Type B pancreatic cell (in vitro differentiated cells): Measurements from ENCODE around the gene RPS13. TPM values are rescaled to one million over a fixed set of nuclear protein-coding genes. Genes with fewer than 3 reads are reported as not detected.
"Not testable (repeated sequence)": the region's sequence is repeated elsewhere in the genome, so short reads cannot be mapped to it uniquely, and the experiment has no call there.

Experiments used
- DNase-seq: peaks from one replicate; pipeline ENCODE4 v3.0.0; 2021; ENCODE audit warnings: mixed read lengths; ENCODE audit not compliant: unreplicated experiment; ENCODE audit errors: extremely low spot score
- H3K27ac Mint-ChIP-seq: 2 replicates; pipeline ENCODE4 v1.8.0; 2021; ENCODE audit warnings: mild to moderate bottlenecking, mixed read lengths
- H3K27me3 Mint-ChIP-seq: 2 replicates; pipeline ENCODE4 v1.8.0; 2021; ENCODE audit warnings: mixed read lengths
- H3K36me3 Mint-ChIP-seq: 2 replicates; pipeline ENCODE4 v1.8.0; 2021; ENCODE audit warnings: mixed read lengths
- H3K4me1 Mint-ChIP-seq: one replicate; pipeline ENCODE4 v1.8.0; 2021; ENCODE audit warnings: mixed read lengths; ENCODE audit not compliant: unreplicated experiment
- H3K4me3 Mint-ChIP-seq: 2 replicates; pipeline ENCODE4 v1.8.0; 2021; ENCODE audit warnings: mild to moderate bottlenecking, mixed read lengths
- H3K9me3 Mint-ChIP-seq: 2 replicates; pipeline ENCODE4 v1.8.0; 2021; ENCODE audit warnings: mixed read lengths
- CTCF ChIP-seq: fragments of 200-600 bp; sonication (generic); conservative IDR thresholded peaks from 2 replicates; pipeline ENCODE4 v1.5.0; 2021; ENCODE audit warnings: antibody characterized with exemption, mild to moderate bottlenecking
- total RNA-seq: library from RNA; stranded (reverse); gene quantifications from 2 replicates; pipeline ENCODE4 v1.2.1, GENCODE V29; 2021; ENCODE audit warnings: low replicate concordance

RPS13 gene
- total RNA-seq, 1 donor from 2014 or later: 1,333 TPM

GRCh38 chr11:17046690-17047089, 30.8 kb downstream of the RPS13 start:
- DNase-seq: no peak

DNA sequence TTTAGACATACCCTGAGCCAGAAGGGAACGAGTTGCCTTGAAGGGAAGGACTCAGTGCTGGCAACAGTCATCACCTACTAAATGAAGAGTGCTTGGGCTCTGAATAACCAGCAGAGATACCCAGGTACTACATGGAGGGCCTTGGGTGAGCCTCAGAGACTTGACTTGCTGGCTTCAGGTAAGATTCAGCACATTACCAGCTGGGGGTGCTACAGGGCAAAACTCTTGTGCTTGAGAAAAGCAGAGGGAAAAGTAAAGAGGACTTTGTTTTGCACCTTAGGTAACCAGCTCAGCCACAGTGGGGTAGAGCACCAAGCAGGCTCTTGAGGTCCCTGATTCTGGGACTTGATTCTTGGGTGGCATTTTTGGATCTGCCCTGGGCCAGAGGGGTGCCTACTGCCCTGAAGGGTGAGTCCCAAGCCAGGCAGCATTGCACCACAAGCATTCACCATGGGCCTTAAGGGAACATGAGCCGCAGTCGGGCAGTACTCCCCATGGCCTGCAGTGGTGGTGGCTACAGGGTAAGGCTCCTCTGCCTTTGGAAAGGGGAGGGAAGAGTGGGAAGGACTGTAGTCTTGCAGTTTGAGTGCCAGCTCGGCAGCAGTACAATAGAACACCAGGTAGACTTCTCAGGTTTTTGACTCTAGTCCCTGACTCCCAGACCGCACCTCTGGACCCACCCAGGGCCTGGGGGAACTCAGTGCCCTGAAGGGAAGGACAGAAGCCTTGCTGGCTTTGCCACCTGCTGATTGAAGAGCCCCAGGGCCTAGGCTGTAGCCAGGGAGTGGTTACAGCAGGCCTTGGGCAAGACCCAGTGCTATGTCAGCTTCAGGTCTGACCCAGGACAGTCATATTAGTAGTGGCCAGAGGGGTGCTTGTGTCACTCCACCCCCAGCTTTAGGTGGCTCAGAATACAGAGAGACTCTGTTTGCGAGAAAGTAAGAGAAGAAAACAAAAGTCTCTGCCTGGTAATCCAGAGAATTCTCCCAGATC, 40.5 kb downstream of the RPS13 start:
- H3K4me1 Mint-ChIP-seq: no peaks in the 10 kb centered on the region
- TF ChIP-seq CTCF: no peak
- no peak overlapping the region for H3K27ac Mint-ChIP-seq
- peaks cover 6% of the 10 kb centered on the region for H3K36me3 Mint-ChIP-seq
- H3K9me3 Mint-ChIP-seq: peaks cover 6% of the 10 kb centered on the region
- no peak for DNase-seq
- no peaks in the 10 kb centered on the region for H3K27me3 Mint-ChIP-seq
- H3K4me3 Mint-ChIP-seq: no peak overlapping the region

More at GRCh38 chr11:17046690-17047089, 30.8 kb downstream of the RPS13 start:
- peaks cover 6% of the 10 kb centered on the region for H3K4me1 Mint-ChIP-seq
- H3K9me3 Mint-ChIP-seq: no peaks in the 10 kb centered on the region
- no peak for TF ChIP-seq CTCF
- H3K4me3 Mint-ChIP-seq: no peak overlapping the region
- H3K36me3 Mint-ChIP-seq: peaks cover 2% of the 10 kb centered on the region
- no peak overlapping the region for H3K27ac Mint-ChIP-seq
- no peaks in the 10 kb centered on the region for H3K27me3 Mint-ChIP-seq

- not testable (repeated sequence) for H3K4me3 Mint-ChIP-seq, H3K4me1 Mint-ChIP-seq, H3K27ac Mint-ChIP-seq, H3K27me3 Mint-ChIP-seq, DNase-seq, H3K36me3 Mint-ChIP-seq
- peaks cover 10% of the 10 kb centered on the region for H3K9me3 Mint-ChIP-seq
Observed at GRCh38 chr11:17034027-17034426, 43.4 kb downstream of the RPS13 start.

- TF ChIP-seq CTCF: no peak
- H3K27ac Mint-ChIP-seq: no peak overlapping the region
- no peaks in the 10 kb centered on the region for H3K4me1 Mint-ChIP-seq
- H3K9me3 Mint-ChIP-seq: peaks cover 3% of the 10 kb centered on the region
- no peaks in the 10 kb centered on the region for H3K27me3 Mint-ChIP-seq
- peak; percentile 56 for DNase-seq
- H3K4me3 Mint-ChIP-seq: no peak overlapping the region
- H3K36me3 Mint-ChIP-seq: peaks cover 3% of the 10 kb centered on the region
Observed at GRCh38 chr11:17026487-17027082, 50.9 kb downstream of the RPS13 start.

- H3K4me3 Mint-ChIP-seq: no peak overlapping the region
- peaks cover 8% of the 10 kb centered on the region for H3K36me3 Mint-ChIP-seq
- DNase-seq: no peak
- H3K27ac Mint-ChIP-seq: no peak overlapping the region
- H3K4me1 Mint-ChIP-seq: no peaks in the 10 kb centered on the region
- H3K9me3 Mint-ChIP-seq: no peaks in the 10 kb centered on the region
- no peaks in the 10 kb centered on the region for H3K27me3 Mint-ChIP-seq
- no peak for TF ChIP-seq CTCF
Observed at GRCh38 chr11:17024924-17025323, 52.5 kb downstream of the RPS13 start.

Other genes with a start within 250 kb of the RPS13 start
- gene PLEKHA7, start 63.3 kb downstream of the RPS13 start, total RNA-seq: 64.7 and 177 TPM in 2 replicates
- gene PIK3C2A, start 130.3 kb upstream of the RPS13 start, total RNA-seq: 76.2 and 79.2 TPM in 2 replicates
- 54.2 and 58.0 TPM in 2 replicates for gene NUCB2, start 199.1 kb upstream of the RPS13 start, total RNA-seq